HL-60 (cell line): ENCODE measurements around the gene CMBL.

Source experiments
- POLR2AphosphoS5 ChIP-seq: IDR thresholded peaks from 2 replicates; pipeline ENCODE4 v1.6.1; 2012; ENCODE audit warnings: low read depth
- TF ChIP-seq, protein P1 (sequence below): IDR thresholded peaks from one replicate; pipeline ENCODE4 v1.5.1; 2011; ENCODE audit warnings: low read length, control low read depth, inconsistent platforms; ENCODE audit not compliant: insufficient read depth

DNA sequence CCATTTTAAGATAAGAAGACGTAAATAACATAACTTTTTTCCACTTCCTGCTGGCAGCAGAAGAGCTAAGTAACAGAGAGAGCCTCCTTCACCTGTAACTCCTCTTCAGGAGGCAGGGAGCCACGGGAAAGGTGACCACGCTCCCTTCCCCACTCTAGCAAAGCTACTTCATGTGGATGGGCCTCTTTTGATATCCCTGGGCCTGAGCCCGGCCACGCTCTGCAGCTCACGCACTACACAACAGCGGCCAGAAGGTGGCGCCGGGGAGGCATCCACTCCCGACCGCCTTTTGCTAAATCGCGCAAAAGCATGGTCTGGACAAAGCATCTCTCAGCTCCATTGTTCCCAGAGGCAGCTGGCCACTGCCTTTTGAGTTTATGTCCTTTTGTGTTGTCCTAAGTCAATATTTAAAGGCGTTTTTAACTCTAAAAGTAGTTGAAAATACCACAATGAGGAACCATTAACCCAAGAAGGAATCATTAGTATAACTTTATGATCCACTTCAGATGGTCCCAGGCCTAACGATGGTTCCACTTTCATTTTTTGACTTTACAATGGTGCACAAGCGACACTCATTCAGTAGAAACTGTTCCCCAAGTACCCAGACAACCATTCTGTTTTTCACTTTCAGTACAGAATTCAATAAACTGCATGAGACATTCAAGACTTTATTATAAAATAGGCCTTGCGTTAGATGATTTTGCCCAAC is 23.6 kb downstream of the CMBL start:
- TF ChIP-seq, protein P1, sequence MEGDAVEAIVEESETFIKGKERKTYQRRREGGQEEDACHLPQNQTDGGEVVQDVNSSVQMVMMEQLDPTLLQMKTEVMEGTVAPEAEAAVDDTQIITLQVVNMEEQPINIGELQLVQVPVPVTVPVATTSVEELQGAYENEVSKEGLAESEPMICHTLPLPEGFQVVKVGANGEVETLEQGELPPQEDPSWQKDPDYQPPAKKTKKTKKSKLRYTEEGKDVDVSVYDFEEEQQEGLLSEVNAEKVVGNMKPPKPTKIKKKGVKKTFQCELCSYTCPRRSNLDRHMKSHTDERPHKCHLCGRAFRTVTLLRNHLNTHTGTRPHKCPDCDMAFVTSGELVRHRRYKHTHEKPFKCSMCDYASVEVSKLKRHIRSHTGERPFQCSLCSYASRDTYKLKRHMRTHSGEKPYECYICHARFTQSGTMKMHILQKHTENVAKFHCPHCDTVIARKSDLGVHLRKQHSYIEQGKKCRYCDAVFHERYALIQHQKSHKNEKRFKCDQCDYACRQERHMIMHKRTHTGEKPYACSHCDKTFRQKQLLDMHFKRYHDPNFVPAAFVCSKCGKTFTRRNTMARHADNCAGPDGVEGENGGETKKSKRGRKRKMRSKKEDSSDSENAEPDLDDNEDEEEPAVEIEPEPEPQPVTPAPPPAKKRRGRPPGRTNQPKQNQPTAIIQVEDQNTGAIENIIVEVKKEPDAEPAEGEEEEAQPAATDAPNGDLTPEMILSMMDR, result peak; percentile 77
- TF ChIP-seq POLR2AphosphoS5, result no peak
